NB4 (cell line): ENCODE measurements around the gene ZNF771.

Experiments used
- CTCF ChIP-seq: IDR thresholded peaks from one replicate; pipeline ENCODE4 v1.5.1; 2012; ENCODE audit warnings: low read depth, low read length
- MAX ChIP-seq: IDR thresholded peaks from 2 replicates; pipeline ENCODE4 v1.6.1; 2011; ENCODE audit warnings: low read depth, low read length
- POLR2A ChIP-seq: IDR thresholded peaks from 2 replicates; pipeline ENCODE4 v1.6.1; 2011; ENCODE audit warnings: mild to moderate bottlenecking; ENCODE audit not compliant: insufficient read length; ENCODE audit errors: extremely low read depth

DNA sequence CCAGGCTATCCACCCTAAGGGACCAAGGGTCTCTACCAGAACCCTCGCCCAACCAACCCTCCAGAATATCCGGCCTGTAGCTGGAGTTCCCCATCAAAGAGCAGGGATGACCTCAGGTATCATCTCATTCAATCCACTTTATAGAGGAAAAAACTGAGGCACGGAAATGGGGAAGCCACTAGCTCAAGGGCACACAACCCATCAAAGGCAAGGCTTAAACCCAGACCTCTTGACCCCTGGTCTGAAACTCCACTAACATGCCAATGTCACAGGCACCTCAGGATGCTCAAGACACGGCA, 38.7 kb upstream of the ZNF771 start:
- TF ChIP-seq POLR2A, result no peak
- TF ChIP-seq CTCF, result no peak
- no peak for TF ChIP-seq MAX
